DOHH2 (cell line): ENCODE data around the gene CNTN5.

ENCODE experiments used
- H3F3A ChIP-seq: fragments of 200-600 bp; sonication (generic), shearing (Covaris generic); 2 replicates; pipeline ENCODE4 v1.6.0; 2016; ENCODE audit warnings: antibody characterized with exemption, mild to moderate bottlenecking; ENCODE audit not compliant: control insufficient read depth, insufficient read depth
- H3K27ac ChIP-seq: fragments of 200-600 bp; sonication (generic); 2 replicates; pipeline ENCODE4 v1.5.1; 2014; ENCODE audit warnings: low read depth, mild to moderate bottlenecking, low read length, moderate library complexity
- H3K27me3 ChIP-seq: fragments of 200-600 bp; sonication (generic); 2 replicates; pipeline ENCODE4 v1.6.1; 2014; ENCODE audit warnings: mild to moderate bottlenecking, low read length, mixed read lengths; ENCODE audit not compliant: control insufficient read depth
- H3K36me3 ChIP-seq: fragments of 200-600 bp; sonication (generic); 2 replicates; pipeline ENCODE4 v1.6.1; 2014; ENCODE audit warnings: mild to moderate bottlenecking, low read length, moderate library complexity, mixed read lengths; ENCODE audit not compliant: control insufficient read depth
- H3K4me1 ChIP-seq: fragments of 200-600 bp; sonication (generic); 2 replicates; pipeline ENCODE4 v1.6.1; 2014; ENCODE audit warnings: mild to moderate bottlenecking, low read length, mixed read lengths; ENCODE audit not compliant: control insufficient read depth
- H3K4me2 ChIP-seq: fragments of 200-600 bp; sonication (generic); 2 replicates; pipeline ENCODE4 v1.6.0; 2014; ENCODE audit warnings: mild to moderate bottlenecking, low read length, moderate library complexity
- H3K4me3 ChIP-seq: fragments of 200-600 bp; sonication (generic); 2 replicates; pipeline ENCODE4 v1.5.1; 2014; ENCODE audit warnings: mild to moderate bottlenecking, low read length, mixed read lengths
- H3K79me2 ChIP-seq: fragments of 200-600 bp; sonication (generic); 2 replicates; pipeline ENCODE4 v1.6.1; 2014; ENCODE audit warnings: mild to moderate bottlenecking, low read length, mixed read lengths; ENCODE audit not compliant: control insufficient read depth
- H3K9me2 ChIP-seq: fragments of 200-600 bp; sonication (generic); replicated peaks from 2 replicates; pipeline ENCODE4 v1.6.1; 2014; ENCODE audit warnings: mild to moderate bottlenecking, low read length, mixed read lengths; ENCODE audit not compliant: control insufficient read depth
- H3K9me3 ChIP-seq: fragments of 200-600 bp; sonication (generic); 2 replicates; pipeline ENCODE4 v1.6.1; 2014; ENCODE audit warnings: antibody characterized with exemption, low read length, mixed read lengths; ENCODE audit not compliant: control insufficient read depth, insufficient read depth
- H4K20me1 ChIP-seq: fragments of 200-600 bp; sonication (generic); 2 replicates; pipeline ENCODE4 v1.6.0; 2014; ENCODE audit warnings: low read depth, mild to moderate bottlenecking, antibody characterized with exemption, low read length, moderate library complexity; ENCODE audit not compliant: control insufficient read depth, insufficient read depth
- CTCF ChIP-seq: fragments of 200-600 bp; sonication (generic); IDR thresholded peaks from one replicate; pipeline ENCODE4 v1.5.1; 2014; ENCODE audit warnings: antibody characterized with exemption, mild to moderate bottlenecking, low read depth, low read length; ENCODE audit not compliant: poor library complexity, severe bottlenecking
- EZH2phosphoT487 ChIP-seq: fragments of 200-600 bp; sonication (generic); IDR thresholded peaks from 2 replicates; pipeline ENCODE4 v1.6.1; 2017; ENCODE audit warnings: borderline replicate concordance, mild to moderate bottlenecking, antibody characterized with exemption, low read length, moderate library complexity, mixed read lengths

CNTN5 gene

GRCh38 chr11:99432677-99433076 is 411.9 kb downstream of the CNTN5 start:
- no peak overlapping the region for H3K27ac ChIP-seq
- H3K9me3 ChIP-seq = no peaks in the 10 kb centered on the region
- no peaks in the 10 kb centered on the region for H3K4me1 ChIP-seq
- H4K20me1 ChIP-seq = no peaks in the 10 kb centered on the region
- no peaks in the 10 kb centered on the region for H3K27me3 ChIP-seq
- H3K4me2 ChIP-seq = no peak overlapping the region
- no peaks in the 10 kb centered on the region for H3K36me3 ChIP-seq
- H3K9me2 ChIP-seq = no peaks in the 10 kb centered on the region
- TF ChIP-seq EZH2phosphoT487 (no peak), CTCF (no peak)
- no peaks in the 10 kb centered on the region for H3K79me2 ChIP-seq
- H3F3A ChIP-seq = no peaks in the 10 kb centered on the region
- no peak overlapping the region for H3K4me3 ChIP-seq

GRCh38 chr11:99443276-99443675 is 422.5 kb downstream of the CNTN5 start:
- H3K36me3 ChIP-seq = no peaks in the 10 kb centered on the region
- no peaks in the 10 kb centered on the region for H3K9me2 ChIP-seq
- no peaks in the 10 kb centered on the region for H3K9me3 ChIP-seq
- H3K4me3 ChIP-seq = no peak overlapping the region
- no peaks in the 10 kb centered on the region for H3K27me3 ChIP-seq
- no peaks in the 10 kb centered on the region for H3K79me2 ChIP-seq
- no peaks in the 10 kb centered on the region for H4K20me1 ChIP-seq
- no peak for TF ChIP-seq CTCF
- TF ChIP-seq EZH2phosphoT487 = no peak
- no peaks in the 10 kb centered on the region for H3F3A ChIP-seq
- H3K27ac ChIP-seq = no peak overlapping the region
- no peak overlapping the region for H3K4me2 ChIP-seq
- H3K4me1 ChIP-seq = no peaks in the 10 kb centered on the region

- no peak overlapping the region for H3K4me2 ChIP-seq
- no peaks in the 10 kb centered on the region for H3K27me3 ChIP-seq
- H3K27ac ChIP-seq = no peak overlapping the region
- no peaks in the 10 kb centered on the region for H3K9me2 ChIP-seq
- H3K4me3 ChIP-seq = no peak overlapping the region
- no peaks in the 10 kb centered on the region for H3F3A ChIP-seq
- H3K9me3 ChIP-seq = no peaks in the 10 kb centered on the region
- no peaks in the 10 kb centered on the region for H3K4me1 ChIP-seq
- H4K20me1 ChIP-seq = no peaks in the 10 kb centered on the region
- H3K79me2 ChIP-seq = no peaks in the 10 kb centered on the region
- H3K36me3 ChIP-seq = no peaks in the 10 kb centered on the region
- no peak for TF ChIP-seq CTCF
- TF ChIP-seq EZH2phosphoT487 = no peak
These were observed 425.7 kb downstream of the CNTN5 start for GRCh38 chr11:99446400-99446799.

GRCh38 chr11:99449345-99449744 is 428.6 kb downstream of the CNTN5 start:
- H4K20me1 ChIP-seq = no peaks in the 10 kb centered on the region
- H3K36me3 ChIP-seq = no peaks in the 10 kb centered on the region
- no peaks in the 10 kb centered on the region for H3K79me2 ChIP-seq
- no peaks in the 10 kb centered on the region for H3K27me3 ChIP-seq
- no peaks in the 10 kb centered on the region for H3F3A ChIP-seq
- no peak overlapping the region for H3K27ac ChIP-seq
- H3K4me1 ChIP-seq = no peaks in the 10 kb centered on the region
- no peak overlapping the region for H3K4me2 ChIP-seq
- H3K9me3 ChIP-seq = no peaks in the 10 kb centered on the region
- TF ChIP-seq CTCF (no peak), EZH2phosphoT487 (no peak)
- no peak overlapping the region for H3K4me3 ChIP-seq
- no peaks in the 10 kb centered on the region for H3K9me2 ChIP-seq
